ENCODE data around the gene ALDOA.
A peak's percentile ranks its signal among the peaks of the same experiment; 100 is the strongest.
"Not testable (repeated sequence)": the region's sequence is repeated elsewhere in the genome, so short reads cannot be mapped to it uniquely, and the experiment has no call there.

Gene ALDOA

GRCh38 chr16:30026449-30026848 is 39.1 kb upstream of the ALDOA start:
- no peak overlapping the region for H3K4me3 ChIP-seq (ENCODE audit: low read depth, low read length)
- no peaks in the 10 kb centered on the region for H3K36me3 ChIP-seq (ENCODE audit: insufficient read depth, low read length)
- no peaks in the 10 kb centered on the region for H3K79me2 ChIP-seq (ENCODE audit: control insufficient read depth, insufficient read depth, low read length, unreplicated experiment)
- no peak overlapping the region for H2AFZ ChIP-seq (ENCODE audit: low read length, unreplicated experiment)
- no peak overlapping the region for H3K27ac ChIP-seq (ENCODE audit: low read depth, low read length)
- H3K27me3 ChIP-seq (ENCODE audit: insufficient read depth, low read length), result peaks cover 40% of the 10 kb centered on the region
- H3K4me1 ChIP-seq (ENCODE audit: control insufficient read depth, insufficient read depth, low read length, unreplicated experiment), result no peaks in the 10 kb centered on the region

- Histone ChIP-seq H3K27ac (ENCODE audit: low read depth, low read length) (no peak overlapping the region), H3K27me3 (ENCODE audit: insufficient read depth, low read length) (peaks cover 43% of the 10 kb centered on the region), H3K36me3 (ENCODE audit: insufficient read depth, low read length) (no peaks in the 10 kb centered on the region), H2AFZ (ENCODE audit: low read length, unreplicated experiment) (no peak overlapping the region), H3K4me3 (ENCODE audit: low read depth, low read length) (no peak overlapping the region), H3K4me1 (ENCODE audit: control insufficient read depth, insufficient read depth, low read length, unreplicated experiment) (no peaks in the 10 kb centered on the region), H3K79me2 (ENCODE audit: control insufficient read depth, insufficient read depth, low read length, unreplicated experiment) (no peaks in the 10 kb centered on the region)
Measured at GRCh38 chr16:30027588-30028437, 37.7 kb upstream of the ALDOA start.

- no peak overlapping the region for H3K27ac ChIP-seq (ENCODE audit: low read depth, low read length)
- no peaks in the 10 kb centered on the region for H3K79me2 ChIP-seq (ENCODE audit: control insufficient read depth, insufficient read depth, low read length, unreplicated experiment)
- H3K36me3 ChIP-seq (ENCODE audit: insufficient read depth, low read length), result no peaks in the 10 kb centered on the region
- no peaks in the 10 kb centered on the region for H3K4me1 ChIP-seq (ENCODE audit: control insufficient read depth, insufficient read depth, low read length, unreplicated experiment)
- H3K4me3 ChIP-seq (ENCODE audit: low read depth, low read length), result no peak overlapping the region
- no peak overlapping the region for H2AFZ ChIP-seq (ENCODE audit: low read length, unreplicated experiment)
- H3K27me3 ChIP-seq (ENCODE audit: insufficient read depth, low read length), result peaks cover 43% of the 10 kb centered on the region
Measured at GRCh38 chr16:30028438-30029076, 37.0 kb upstream of the ALDOA start.

GRCh38 chr16:30030011-30030685 is 35.4 kb upstream of the ALDOA start:
- Histone ChIP-seq H3K79me2 (ENCODE audit: control insufficient read depth, insufficient read depth, low read length, unreplicated experiment) (no peaks in the 10 kb centered on the region), H3K27ac (ENCODE audit: low read depth, low read length) (no peak overlapping the region), H2AFZ (ENCODE audit: low read length, unreplicated experiment) (no peak overlapping the region), H3K4me1 (ENCODE audit: control insufficient read depth, insufficient read depth, low read length, unreplicated experiment) (no peaks in the 10 kb centered on the region), H3K27me3 (ENCODE audit: insufficient read depth, low read length) (peaks cover 35% of the 10 kb centered on the region), H3K4me3 (ENCODE audit: low read depth, low read length) (no peak overlapping the region), H3K36me3 (ENCODE audit: insufficient read depth, low read length) (no peaks in the 10 kb centered on the region)

GRCh38 chr16:30030841-30031413 is 34.6 kb upstream of the ALDOA start, which contains the start of gene TLCD3B:
TSS of gene TLCD3B (minus strand) at chr16:30031271. CDS start at chr16:30030527, 744 bp downstream.
- Histone ChIP-seq H3K36me3 (ENCODE audit: insufficient read depth, low read length) (no peaks in the 10 kb centered on the region), H3K4me1 (ENCODE audit: control insufficient read depth, insufficient read depth, low read length, unreplicated experiment) (no peaks in the 10 kb centered on the region), H3K4me3 (ENCODE audit: low read depth, low read length) (peak within 1 kb of the TSS; percentile 58; the same call in 1 of the 2 replicates), H2AFZ (ENCODE audit: low read length, unreplicated experiment) (no peak within 1 kb of the TSS), H3K27ac (ENCODE audit: low read depth, low read length) (no peak within 1 kb of the TSS), H3K27me3 (ENCODE audit: insufficient read depth, low read length) (peaks cover 35% of the 10 kb centered on the region), H3K79me2 (ENCODE audit: control insufficient read depth, insufficient read depth, low read length, unreplicated experiment) (no peaks in the 10 kb centered on the region)

GRCh38 chr16:30031477-30031918 is 34.1 kb upstream of the ALDOA start:
- Histone ChIP-seq H3K36me3 (ENCODE audit: insufficient read depth, low read length) (no peaks in the 10 kb centered on the region), H3K4me1 (ENCODE audit: control insufficient read depth, insufficient read depth, low read length, unreplicated experiment) (no peaks in the 10 kb centered on the region), H3K27ac (ENCODE audit: low read depth, low read length) (no peak overlapping the region), H3K79me2 (ENCODE audit: control insufficient read depth, insufficient read depth, low read length, unreplicated experiment) (no peaks in the 10 kb centered on the region), H3K4me3 (ENCODE audit: low read depth, low read length) (no peak overlapping the region), H3K27me3 (ENCODE audit: insufficient read depth, low read length) (peaks cover 35% of the 10 kb centered on the region), H2AFZ (ENCODE audit: low read length, unreplicated experiment) (no peak overlapping the region)

GRCh38 chr16:30032083-30032819 is 33.3 kb upstream of the ALDOA start:
- Histone ChIP-seq H3K79me2 (ENCODE audit: control insufficient read depth, insufficient read depth, low read length, unreplicated experiment) (no peaks in the 10 kb centered on the region), H2AFZ (ENCODE audit: low read length, unreplicated experiment) (no peak overlapping the region), H3K36me3 (ENCODE audit: insufficient read depth, low read length) (no peaks in the 10 kb centered on the region), H3K4me3 (ENCODE audit: low read depth, low read length) (no peak overlapping the region), H3K27me3 (ENCODE audit: insufficient read depth, low read length) (peaks cover 31% of the 10 kb centered on the region), H3K27ac (ENCODE audit: low read depth, low read length) (no peak overlapping the region), H3K4me1 (ENCODE audit: control insufficient read depth, insufficient read depth, low read length, unreplicated experiment) (no peaks in the 10 kb centered on the region)

GRCh38 chr16:30033270-30033669 is 32.3 kb upstream of the ALDOA start:
- peaks cover 26% of the 10 kb centered on the region for H3K27me3 ChIP-seq (ENCODE audit: insufficient read depth, low read length)
- H2AFZ ChIP-seq (ENCODE audit: low read length, unreplicated experiment), result no peak overlapping the region
- H3K4me3 ChIP-seq (ENCODE audit: low read depth, low read length), result no peak overlapping the region
- no peaks in the 10 kb centered on the region for H3K4me1 ChIP-seq (ENCODE audit: control insufficient read depth, insufficient read depth, low read length, unreplicated experiment)
- H3K27ac ChIP-seq (ENCODE audit: low read depth, low read length), result no peak overlapping the region
- no peaks in the 10 kb centered on the region for H3K36me3 ChIP-seq (ENCODE audit: insufficient read depth, low read length)
- no peaks in the 10 kb centered on the region for H3K79me2 ChIP-seq (ENCODE audit: control insufficient read depth, insufficient read depth, low read length, unreplicated experiment)

GRCh38 chr16:30040221-30040620 is 25.3 kb upstream of the ALDOA start:
- Histone ChIP-seq H3K4me1 (ENCODE audit: control insufficient read depth, insufficient read depth, low read length, unreplicated experiment) (no peaks in the 10 kb centered on the region), H3K36me3 (ENCODE audit: insufficient read depth, low read length) (no peaks in the 10 kb centered on the region), H2AFZ (ENCODE audit: low read length, unreplicated experiment) (no peak overlapping the region), H3K79me2 (ENCODE audit: control insufficient read depth, insufficient read depth, low read length, unreplicated experiment) (no peaks in the 10 kb centered on the region), H3K27ac (ENCODE audit: low read depth, low read length) (no peak overlapping the region), H3K27me3 (ENCODE audit: insufficient read depth, low read length) (no peaks in the 10 kb centered on the region), H3K4me3 (ENCODE audit: low read depth, low read length) (no peak overlapping the region)

GRCh38 chr16:30040690-30041089 is 24.9 kb upstream of the ALDOA start:
- H3K4me1 ChIP-seq (ENCODE audit: control insufficient read depth, insufficient read depth, low read length, unreplicated experiment); H3K27me3 ChIP-seq (ENCODE audit: insufficient read depth, low read length); H2AFZ ChIP-seq (ENCODE audit: low read length, unreplicated experiment); H3K4me3 ChIP-seq (ENCODE audit: low read depth, low read length); H3K36me3 ChIP-seq (ENCODE audit: insufficient read depth, low read length); H3K27ac ChIP-seq (ENCODE audit: low read depth, low read length); H3K79me2 ChIP-seq (ENCODE audit: control insufficient read depth, insufficient read depth, low read length, unreplicated experiment): not testable (repeated sequence)

Data from ACC112 (cell line).